GM19328 (cell line): Measurements from ENCODE around the gene TTC7B.
"Not testable (repeated sequence)": the region's sequence is repeated elsewhere in the genome, so short reads cannot be mapped to it uniquely, and the experiment has no call there.

Experiments used
- ATAC-seq: cut with Tn5 transposase; IDR thresholded peaks from one replicate; pipeline ENCODE4 v1.9.1; 2021; ENCODE audit warnings: mild to moderate bottlenecking, moderate library complexity; ENCODE audit not compliant: unreplicated experiment

The TTC7B gene, protein sequence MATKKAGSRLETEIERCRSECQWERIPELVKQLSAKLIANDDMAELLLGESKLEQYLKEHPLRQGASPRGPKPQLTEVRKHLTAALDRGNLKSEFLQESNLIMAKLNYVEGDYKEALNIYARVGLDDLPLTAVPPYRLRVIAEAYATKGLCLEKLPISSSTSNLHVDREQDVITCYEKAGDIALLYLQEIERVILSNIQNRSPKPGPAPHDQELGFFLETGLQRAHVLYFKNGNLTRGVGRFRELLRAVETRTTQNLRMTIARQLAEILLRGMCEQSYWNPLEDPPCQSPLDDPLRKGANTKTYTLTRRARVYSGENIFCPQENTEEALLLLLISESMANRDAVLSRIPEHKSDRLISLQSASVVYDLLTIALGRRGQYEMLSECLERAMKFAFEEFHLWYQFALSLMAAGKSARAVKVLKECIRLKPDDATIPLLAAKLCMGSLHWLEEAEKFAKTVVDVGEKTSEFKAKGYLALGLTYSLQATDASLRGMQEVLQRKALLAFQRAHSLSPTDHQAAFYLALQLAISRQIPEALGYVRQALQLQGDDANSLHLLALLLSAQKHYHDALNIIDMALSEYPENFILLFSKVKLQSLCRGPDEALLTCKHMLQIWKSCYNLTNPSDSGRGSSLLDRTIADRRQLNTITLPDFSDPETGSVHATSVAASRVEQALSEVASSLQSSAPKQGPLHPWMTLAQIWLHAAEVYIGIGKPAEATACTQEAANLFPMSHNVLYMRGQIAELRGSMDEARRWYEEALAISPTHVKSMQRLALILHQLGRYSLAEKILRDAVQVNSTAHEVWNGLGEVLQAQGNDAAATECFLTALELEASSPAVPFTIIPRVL

GRCh38 chr14:90815822-90816662, at the start of gene TTC7B:
TSS of gene TTC7B (minus strand) at chr14:90816430. CDS start at chr14:90816295, 135 bp downstream.
- ATAC-seq = peak; percentile 58

DNA sequence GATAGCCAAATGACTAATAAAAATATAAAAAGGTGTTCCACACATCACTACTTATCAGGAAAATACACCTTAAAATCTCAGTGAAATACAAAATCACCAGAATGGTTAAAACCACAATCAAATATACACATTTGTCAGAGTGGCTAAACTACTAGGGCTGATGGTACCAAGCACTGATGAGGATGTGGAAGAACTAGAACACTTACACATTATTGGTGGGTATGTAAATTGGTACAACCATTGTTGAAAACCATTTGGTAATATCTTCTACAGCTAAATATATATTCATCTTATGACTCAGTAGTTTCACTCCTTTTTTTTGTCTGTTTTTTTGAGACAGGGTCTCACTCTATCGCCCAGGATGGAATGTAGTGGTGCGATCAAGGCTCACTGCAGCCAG, 48.5 kb upstream of the TTC7B start:
- no peak for ATAC-seq

DNA sequence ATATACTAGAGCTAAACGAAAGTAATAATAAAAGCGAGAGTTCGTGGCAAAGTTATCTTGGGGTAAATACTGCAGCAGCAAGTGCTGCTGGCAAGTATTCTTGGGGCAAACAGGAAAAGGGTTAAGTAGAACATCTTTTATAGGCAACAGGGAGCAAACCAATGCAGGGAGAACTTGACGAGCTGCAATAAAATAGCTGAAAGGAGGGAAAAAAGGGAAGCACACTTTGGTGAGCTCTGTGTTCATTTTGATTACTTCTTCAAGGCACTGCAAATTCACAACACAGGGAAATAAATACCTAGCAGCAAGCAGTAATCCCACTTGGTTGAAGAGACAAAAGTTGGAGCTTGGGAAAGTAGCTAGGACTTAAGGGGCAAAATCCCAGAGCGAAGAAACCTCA, 42.3 kb upstream of the TTC7B start:
- no peak for ATAC-seq

DNA sequence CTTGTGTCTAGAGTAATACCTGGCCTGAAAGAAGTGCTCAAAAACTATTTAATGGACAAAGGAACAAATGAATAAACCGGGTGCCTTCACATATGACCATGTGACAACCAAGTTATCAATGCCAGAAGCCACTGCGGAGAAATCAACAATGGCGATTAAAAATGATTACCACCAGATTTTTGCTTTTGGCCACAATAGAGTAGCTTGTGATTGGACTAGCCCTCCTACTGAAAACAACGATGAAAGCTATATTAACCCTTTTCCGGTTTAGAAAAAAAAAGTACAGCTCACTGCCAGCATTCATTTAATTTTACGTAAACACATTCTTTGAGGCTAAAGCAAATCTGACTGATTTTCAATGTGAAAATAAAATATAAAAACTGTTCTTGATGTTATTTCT, 41.6 kb upstream of the TTC7B start:
- no peak for ATAC-seq

- not testable (repeated sequence) for ATAC-seq
Measured at GRCh38 chr14:90856115-90856514, 39.9 kb upstream of the TTC7B start.

DNA sequence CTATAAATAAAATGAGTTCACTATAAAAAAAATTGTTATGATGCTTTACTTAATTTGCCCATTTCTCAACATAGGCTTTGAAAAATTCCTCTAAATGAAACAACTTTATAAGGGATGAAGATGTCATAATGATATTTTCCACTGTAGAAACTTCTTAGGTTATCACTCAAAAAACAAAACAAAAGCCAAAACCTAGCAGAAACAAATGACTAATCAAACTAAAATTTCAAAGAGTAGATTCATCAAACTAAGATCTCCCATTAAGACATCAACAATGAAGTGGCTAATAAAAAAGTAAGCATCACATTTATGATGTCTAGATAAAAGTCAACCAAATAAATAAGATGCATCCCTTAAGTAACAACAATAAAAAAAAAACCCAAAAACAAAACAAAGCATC, 36.9 kb upstream of the TTC7B start:
- ATAC-seq = no peak

DNA sequence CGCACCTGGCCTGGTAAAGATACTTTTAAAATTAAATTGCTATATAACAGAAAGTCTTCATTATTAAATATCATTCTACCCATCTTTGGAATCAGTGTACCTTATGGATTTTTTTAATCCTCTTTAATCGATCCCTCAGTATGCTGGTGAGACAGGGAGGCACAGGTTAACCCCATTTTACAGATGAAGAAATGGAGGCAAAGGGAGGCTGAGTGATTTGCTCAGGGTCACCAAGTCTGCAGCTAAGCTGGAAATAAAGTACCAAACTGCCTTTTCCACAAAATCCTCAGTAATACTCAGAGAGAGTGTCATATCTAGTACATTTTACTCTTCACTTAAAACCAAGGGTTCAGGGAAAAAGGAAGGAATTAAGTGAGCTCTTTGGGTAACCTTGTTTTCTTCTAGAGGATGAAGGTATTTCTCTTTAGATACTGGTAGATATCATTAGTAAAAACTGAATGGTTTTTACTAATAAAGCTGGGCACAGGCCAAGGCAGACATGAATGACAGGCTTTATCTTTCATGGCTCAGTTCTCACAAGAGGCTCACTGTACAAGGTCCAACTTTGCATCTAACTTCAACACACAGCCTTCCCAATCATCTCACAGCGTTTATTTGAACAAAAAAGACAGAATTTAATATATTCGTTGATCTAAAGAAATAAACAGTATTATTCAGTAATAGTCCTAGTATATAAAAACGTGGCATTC, 35.3 kb upstream of the TTC7B start:
- no peak for ATAC-seq

GRCh38 chr14:90850487-90850886, 34.3 kb upstream of the TTC7B start:
- no peak for ATAC-seq

- ATAC-seq = no peak
Measured at GRCh38 chr14:90849787-90850444, 33.7 kb upstream of the TTC7B start.

DNA sequence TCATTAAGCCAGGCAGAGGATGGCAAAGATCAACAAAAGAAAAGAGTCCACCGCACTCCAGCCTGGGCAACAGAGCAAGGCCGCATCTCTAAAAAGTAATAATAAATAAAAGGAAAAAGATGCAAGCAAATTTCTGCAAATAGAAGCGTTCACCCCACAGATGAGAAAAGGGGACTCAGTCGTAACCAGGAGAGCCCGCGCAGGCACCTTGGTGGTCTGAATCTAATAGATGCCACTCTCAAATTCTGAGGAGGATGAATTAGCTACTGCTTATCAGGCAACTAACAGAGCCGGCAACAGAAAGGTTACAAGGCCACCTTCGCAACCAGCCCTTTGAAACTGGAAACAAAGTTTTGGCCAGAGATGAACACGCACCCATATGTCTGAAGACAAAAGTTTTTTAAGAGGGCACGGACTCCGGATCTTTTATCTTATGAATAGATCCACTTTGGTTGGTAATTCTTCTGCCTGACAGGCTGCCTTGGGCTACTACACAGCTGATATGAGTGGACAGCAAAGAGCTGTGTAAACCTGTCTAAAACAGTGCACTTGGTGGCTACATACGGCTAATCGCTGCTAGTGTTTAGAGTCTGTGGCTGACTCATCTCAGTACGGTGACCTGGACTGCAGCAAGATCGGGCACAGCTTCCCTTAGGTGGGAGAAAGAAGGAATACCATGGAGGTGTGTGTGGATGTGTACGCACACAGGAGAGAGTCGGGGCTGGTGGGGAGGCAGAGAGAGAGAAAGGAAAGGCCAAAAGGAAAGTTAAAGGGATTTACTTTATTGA, 32.9 kb upstream of the TTC7B start:
- ATAC-seq = no peak

DNA sequence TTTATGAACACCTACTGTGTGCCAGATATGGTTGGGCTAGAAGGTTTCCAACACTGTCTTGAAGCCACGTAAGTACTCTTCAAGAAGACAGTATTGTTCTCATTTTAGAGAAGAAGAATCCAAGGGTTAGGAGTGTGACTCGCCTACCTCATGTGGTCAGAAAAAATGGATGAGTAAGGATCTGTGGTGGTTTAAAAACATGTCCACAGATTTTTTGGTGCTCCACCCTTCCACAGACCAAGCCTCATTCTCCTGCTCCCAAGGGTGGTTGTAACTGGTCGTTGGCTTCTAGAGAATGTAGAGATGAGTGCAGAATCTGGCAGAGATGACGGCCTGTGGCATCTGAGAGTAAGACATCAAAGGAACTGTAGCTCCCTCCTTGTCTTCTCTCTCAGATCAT, 30.3 kb upstream of the TTC7B start:
- no peak for ATAC-seq

- no peak for ATAC-seq
Measured at GRCh38 chr14:90844321-90844720, 28.1 kb upstream of the TTC7B start.

DNA sequence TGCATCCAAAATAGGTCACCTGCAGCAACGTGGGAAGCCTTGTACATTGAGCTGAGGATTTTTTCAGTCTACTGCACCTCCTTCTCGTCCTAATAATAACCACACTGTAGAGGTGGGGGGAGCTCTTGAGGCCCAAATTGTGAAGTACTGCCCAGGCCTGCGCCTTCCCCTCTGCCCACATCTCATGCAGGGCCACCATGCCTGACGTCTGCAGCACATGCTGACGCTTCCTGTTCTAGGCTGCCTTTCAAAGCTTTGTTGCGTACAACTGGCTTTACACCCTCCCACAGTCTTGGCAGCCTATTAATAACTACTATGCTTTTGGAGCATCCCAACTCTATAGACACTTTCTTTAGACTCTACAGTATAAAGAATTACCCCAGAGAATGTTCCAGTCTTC, 26.5 kb upstream of the TTC7B start:
- no peak for ATAC-seq

DNA sequence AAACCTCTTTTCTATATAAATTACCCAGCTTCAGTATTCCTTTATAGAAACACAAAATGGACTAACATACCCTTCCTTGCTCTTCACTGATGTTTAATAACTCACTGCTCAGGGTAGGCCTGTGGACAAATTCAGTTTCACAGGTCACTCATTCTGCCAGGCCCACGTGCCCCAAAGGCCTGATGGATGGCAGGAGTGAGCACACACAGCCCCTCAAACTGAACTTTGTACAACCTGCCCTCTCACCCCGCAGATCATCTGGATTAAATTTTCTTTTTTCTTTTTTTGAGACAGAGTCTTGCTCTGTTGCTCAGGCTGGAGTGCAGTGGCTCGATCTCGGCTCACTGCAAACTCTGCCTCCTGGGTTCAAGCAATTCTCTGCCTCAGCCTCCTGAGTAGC, 24.4 kb upstream of the TTC7B start:
- not testable (repeated sequence) for ATAC-seq

GRCh38 chr14:90839889-90840266, 23.6 kb upstream of the TTC7B start:
- ATAC-seq = no peak

DNA sequence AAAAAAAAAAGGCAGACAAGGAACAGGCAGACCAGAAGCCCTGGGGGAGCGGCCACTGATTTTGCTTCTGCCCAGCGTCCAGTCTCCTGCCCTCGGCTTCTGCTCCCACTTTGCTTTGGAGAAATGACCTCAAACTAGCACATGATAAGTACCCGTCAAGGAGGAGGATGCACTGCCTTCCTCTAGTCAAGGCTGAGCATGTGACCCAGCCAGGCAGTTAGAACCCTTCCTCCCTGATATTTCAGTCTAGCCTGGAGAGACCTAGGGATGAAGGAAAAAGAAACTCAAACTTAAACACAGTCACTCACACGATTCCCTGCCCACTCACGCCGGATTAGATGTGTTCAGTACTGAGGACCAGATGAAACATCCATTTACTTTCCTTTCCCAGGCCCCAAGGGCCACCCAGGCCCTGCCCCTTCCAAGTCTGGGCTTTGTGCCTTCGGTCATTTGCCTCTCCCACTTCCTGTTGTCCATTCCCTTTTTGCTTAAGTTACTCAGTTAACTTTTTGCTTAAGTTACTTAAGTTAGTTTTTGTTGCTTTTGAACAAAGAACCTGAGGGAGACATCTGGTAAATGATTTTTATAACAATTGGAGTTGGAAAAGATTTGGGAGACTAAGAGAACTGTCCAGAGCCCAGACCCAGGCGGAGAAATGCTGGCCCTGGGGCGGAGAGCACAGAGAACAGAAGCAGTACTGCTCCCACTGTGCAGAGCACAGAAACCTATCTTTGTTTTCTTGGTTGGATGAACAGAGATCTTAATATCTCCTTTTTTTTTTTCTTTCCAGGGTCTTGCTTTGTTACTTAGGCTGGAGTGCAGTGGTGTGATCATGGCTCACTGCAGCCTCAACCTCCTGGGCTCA, 23.0 kb upstream of the TTC7B start:
- no peak for ATAC-seq

- not testable (repeated sequence) for ATAC-seq
Measured at GRCh38 chr14:90838531-90838930, 22.3 kb upstream of the TTC7B start.

- no peak for ATAC-seq
Measured at GRCh38 chr14:90837355-90837754, 21.1 kb upstream of the TTC7B start.
